Fibroblast of lung (primary cell): ENCODE data around the gene VGLL4.

Experiments
- EZH2 ChIP-seq: IDR thresholded peaks from 2 replicates; pipeline ENCODE4 v1.5.1; 2012; ENCODE audit warnings: low read length, control low read depth, mild to moderate bottlenecking; ENCODE audit errors: missing control alignments
- TF ChIP-seq, protein P1 (sequence below), 2 donors: IDR thresholded peaks in 1 of 2; conservative IDR thresholded peaks in 1 of 2; 1 replicate in 1 of 2; 2 replicates in 1 of 2; pipeline ENCODE4 v1.5.1; 2011 to 2012; ENCODE audit warnings: low read length in 2 of 2, control low read depth in 1 of 2, inconsistent platforms in 1 of 2, low read depth in 1 of 2, mild to moderate bottlenecking in 1 of 2

DNA sequence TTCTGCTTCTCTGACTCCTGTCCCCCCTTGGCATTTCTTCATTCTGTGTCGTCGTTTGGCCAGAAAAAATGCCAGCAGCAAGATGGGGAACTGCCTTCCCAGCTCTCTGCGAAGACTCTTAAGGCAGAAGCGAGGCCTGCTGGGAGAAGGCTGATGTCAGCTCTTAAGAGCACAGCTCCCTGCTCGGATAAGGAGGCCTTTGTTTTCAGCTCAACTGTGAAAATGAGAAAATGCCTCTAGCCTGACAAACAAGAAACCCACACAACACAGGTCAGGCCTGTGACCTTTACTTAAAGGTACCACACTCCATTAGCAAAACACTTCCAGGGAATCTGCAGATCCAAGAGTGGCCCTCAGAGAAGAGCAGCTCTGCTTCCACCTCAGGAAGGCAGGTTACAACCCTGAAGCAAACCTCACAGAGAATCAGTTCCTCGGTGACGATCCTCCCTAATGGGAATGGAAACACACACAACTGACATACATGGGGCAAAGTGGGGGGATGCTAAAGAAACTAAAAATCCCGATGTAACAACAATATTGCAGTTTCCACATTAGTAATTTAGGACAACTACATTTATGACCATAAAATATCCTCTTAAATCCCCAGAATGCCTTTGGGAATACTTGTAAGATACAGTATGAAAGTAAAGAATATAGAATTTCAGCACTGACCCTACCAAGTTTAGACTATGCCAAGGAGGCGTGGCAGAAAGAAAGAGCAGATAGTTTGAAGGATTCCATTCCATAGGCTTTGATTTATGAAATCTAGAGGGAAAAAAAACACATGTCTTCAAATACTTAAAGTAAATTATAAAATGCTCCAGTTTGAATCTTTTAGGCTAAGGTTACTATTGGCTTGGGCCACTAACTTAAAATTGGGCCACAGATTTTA, 52.1 kb downstream of the VGLL4 start:
- TF ChIP-seq, protein P1, sequence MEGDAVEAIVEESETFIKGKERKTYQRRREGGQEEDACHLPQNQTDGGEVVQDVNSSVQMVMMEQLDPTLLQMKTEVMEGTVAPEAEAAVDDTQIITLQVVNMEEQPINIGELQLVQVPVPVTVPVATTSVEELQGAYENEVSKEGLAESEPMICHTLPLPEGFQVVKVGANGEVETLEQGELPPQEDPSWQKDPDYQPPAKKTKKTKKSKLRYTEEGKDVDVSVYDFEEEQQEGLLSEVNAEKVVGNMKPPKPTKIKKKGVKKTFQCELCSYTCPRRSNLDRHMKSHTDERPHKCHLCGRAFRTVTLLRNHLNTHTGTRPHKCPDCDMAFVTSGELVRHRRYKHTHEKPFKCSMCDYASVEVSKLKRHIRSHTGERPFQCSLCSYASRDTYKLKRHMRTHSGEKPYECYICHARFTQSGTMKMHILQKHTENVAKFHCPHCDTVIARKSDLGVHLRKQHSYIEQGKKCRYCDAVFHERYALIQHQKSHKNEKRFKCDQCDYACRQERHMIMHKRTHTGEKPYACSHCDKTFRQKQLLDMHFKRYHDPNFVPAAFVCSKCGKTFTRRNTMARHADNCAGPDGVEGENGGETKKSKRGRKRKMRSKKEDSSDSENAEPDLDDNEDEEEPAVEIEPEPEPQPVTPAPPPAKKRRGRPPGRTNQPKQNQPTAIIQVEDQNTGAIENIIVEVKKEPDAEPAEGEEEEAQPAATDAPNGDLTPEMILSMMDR (conservative IDR thresholded peaks at IDR 0.05 in 1 of 2, IDR thresholded peaks at IDR 0.05 in 1 of 2; ENCODE audit: low read depth in 1 of 2, low read length in 2 of 2): no peak
- TF ChIP-seq EZH2: no peak
